ENCODE results near the gene TRHDE.

Gene TRHDE

DNA sequence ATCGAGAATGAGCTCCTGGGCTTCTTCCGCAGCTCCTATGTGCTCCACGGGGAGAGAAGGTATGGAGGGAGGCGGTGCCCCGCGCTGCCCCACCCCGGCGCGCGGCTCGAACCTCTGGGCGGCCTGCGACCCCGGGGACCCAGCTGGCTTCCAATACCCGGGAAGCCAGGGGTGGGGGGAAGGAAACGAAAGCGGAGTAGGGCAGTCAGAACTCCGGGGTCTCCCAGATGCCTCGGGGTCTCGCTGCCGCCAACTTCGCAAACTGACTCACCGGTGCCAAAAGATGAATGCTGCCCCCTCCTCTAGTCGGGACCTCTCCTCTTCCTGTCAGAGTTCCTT, 1.3 kb downstream of the TRHDE start:
- DNase-seq (ENCODE audit: low spot score): no peak

DNA sequence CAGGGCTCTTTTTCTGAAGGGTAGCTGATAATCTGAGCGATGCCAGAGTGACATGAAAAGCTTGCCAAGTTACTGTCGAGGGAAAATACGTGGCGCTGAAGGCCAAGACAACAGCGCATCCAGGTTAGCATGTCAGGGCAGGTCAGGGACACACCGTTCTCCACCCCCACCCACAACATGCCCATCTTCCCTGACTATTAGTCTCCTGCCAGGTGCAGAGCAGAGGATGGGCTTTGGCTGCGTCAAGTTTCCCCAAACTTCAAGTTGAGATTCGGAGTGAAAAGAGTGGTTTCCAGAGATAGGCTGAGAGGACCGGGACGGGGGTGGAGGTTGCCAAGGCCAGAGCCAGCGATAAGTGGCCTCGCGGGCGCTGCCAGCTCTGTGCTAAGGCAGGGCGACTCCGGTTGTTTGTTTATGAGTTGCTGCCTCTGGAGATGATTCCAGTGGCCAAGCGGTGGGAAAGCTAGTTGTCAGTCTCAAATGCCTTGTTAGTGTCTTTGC, 1.7 kb downstream of the TRHDE start:
- DNase-seq (ENCODE audit: low spot score): peak; percentile 31

DNA sequence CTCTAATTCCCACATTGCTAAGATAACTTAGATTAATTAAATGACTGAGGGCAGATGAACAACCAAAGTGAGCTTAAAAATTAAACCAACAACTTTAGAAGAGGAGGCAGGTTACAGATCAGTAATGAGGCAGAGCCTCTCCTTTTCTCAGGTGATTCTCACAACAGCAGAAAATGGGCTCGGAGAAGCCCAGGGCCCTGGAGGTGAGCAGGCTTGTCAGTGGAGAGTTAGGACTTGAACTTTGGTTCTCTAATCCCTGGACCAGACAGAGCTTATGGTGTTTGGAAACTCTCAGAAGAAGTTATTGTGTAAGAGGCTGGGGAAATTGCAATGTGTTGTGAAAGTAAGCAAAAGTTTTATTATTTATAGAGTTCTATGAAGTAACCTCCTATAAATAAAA, 2.8 kb downstream of the TRHDE start:
- peak; percentile 28 for DNase-seq (ENCODE audit: low spot score)

DNA sequence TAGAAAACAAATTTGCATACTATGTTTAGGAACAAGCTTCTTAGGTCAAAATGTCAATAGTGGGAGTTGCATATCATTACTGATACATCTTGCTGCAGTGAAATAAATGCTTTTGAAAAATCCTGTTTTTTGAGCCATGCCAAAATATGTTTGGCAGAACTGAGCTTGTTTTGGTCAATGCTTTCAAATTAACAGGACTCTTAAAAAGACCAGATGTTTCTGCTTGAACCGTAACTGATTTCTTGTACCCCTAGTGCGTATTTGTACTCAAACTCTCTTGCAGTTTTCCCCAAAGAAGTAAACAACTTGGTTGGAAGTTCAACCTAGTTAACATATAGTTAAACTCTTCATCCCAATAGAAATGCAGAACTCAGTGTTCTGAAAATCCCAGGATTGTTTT, 3.4 kb downstream of the TRHDE start:
- no peak for DNase-seq (ENCODE audit: low spot score)

DNA sequence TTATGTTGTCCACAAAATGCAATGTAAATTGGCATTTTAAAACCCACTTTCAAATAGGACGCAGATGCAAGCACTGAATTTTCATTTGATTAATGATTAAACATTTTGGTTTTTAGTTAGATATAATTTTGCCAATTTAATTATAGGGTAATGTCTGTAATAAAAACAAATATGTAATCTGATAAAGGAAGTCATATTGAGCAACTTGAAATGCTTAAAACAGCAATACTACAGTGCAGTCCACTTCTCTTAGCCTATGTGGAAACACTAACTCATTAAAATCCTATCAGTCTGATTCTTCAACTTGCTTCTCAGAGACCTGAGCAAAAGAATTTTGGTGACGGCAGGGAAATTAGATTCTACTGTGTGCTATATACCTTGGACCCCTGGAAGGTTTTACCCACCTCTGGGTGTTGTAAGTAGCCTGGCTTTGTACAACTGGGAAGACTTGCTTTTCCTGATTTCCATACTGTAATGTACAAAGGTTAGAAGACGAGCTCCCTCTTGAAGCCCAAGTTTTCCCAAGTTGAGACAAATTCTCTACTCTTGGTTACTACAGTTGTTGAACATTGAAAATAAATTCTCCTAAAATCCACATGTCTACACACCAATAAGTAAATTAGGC, 4.1 kb downstream of the TRHDE start:
- DNase-seq (ENCODE audit: low spot score): no peak

DNA sequence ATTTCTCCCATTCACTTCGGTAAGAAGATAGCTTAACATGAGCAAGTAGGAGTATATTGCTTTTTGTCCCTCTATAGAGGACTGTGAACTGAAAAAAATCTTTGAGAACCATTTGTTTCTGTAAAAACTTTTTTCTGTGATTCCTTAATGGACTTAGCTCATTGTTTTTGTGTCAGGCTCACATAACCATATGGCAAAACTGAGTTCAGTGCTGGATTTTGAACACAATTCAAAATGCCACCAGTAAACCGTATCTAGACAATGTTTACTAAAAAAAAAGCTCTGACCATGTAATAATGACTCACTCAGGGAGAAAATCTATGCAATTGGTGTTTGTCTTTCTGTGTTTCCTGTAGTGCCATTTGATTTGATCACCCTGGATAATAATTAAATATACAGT, 5.2 kb downstream of the TRHDE start:
- peak; percentile 21 for DNase-seq (ENCODE audit: low spot score)

DNA sequence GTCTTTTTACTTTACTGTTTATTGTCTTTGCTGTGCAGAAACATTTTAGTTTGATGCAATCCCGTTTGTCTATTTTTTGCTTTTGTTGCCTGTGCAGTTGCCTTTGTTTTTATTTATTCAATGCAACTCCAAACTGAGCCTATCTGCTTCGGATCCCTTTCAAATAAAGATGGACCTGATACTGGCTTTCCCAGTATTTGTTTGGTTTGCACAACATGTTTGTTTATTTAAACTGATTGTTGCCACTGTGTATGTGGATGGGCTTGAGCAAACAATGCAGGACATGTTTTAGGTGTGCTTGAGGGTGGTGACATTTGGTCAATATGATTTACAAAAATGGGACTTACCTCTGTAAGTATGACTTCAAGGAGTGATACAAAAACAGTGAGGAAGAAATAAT, 6.7 kb downstream of the TRHDE start:
- DNase-seq (ENCODE audit: low spot score): no peak

DNA sequence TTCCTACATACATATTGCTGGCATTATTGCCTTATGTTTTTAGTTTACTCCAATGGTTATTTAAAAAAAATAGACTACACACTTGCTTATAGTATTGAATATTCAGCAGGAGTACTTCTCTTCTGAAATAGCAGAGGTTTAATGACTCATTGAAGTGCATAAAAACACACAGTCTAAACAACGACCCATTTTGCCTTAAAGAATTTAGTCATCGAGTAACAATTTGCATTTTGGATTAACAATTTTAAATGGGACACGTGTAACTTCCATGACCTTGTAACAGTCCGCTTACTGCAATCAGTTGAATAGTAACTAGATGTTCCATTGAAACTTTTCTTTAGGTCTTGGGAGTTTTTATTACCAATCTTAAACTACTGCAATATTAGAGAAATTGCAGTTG, 9.0 kb downstream of the TRHDE start:
- peak; percentile 33 for DNase-seq (ENCODE audit: low spot score)

DNA sequence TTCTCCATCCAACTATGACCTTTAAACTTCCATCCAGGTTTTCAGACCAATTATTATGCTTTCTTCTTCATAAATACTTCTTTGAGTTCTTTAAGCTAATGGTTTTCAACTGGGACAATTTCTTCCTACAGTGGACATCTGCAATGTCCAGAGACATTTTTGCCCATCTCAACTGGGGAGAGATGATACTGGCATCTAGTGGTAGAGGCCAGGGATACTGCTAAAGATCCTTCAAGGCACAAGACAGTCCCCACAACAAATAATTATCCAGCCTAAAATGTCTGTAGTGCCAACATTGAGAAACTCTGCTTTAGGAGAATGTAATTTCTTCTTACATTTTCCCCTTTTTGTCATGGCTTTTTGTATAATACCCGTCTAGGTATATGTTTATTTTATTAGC, 10.6 kb downstream of the TRHDE start:
- DNase-seq (ENCODE audit: low spot score): peak; percentile 52

DNA sequence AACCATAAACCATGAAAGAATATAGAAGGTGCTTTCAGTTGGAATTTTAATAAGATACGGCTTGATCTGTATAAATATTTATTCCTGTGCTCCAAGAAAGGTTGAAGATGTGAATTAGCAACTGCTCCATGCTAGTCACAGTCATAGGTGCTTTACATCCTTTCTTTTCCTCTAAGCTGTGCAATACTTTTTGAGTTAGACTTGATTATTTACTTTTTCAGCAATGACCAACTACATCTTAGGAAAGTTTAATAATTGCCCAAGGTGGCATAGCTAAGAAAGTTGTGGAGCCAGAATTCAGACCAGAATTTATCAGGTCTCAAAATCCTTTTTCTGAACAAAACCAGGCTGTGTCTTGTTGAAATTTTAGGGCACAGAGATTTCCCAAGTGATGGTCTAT, 13.7 kb downstream of the TRHDE start:
- no peak for DNase-seq (ENCODE audit: low spot score)

DNA sequence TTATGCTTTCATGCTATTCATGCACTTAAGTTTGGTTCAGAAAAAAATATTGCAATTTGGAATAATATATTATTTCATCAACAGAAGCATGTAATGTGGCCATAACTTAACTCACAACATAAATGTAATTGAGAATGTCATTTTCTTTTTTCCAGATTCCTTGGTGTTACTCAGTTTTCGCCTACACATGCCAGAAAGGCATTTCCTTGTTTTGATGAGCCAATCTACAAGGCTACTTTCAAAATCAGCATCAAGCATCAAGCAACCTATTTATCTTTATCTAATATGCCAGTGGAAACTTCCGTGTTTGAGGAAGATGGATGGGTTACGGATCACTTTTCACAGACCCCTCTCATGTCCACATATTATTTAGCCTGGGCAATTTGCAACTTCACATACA, 14.4 kb downstream of the TRHDE start:
- no peak for DNase-seq (ENCODE audit: low spot score)

DNA sequence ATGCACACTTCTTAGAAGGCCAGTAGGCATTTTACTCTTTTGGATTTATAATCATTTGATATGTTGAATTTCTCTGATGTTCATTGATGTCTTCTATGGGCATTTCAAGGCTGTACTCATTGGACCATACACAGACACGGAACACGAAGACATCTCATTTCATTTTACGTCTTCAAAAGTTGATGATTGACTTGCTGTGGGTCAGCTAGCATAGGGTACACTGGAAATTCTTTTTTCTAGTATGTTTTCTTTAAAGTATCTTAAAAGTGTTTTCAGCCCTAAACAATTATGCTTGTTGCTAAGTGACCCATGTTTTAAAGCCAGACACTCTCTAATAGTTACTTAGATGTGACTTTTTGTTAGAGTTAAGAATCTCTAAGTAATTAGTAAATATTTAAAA, 16.3 kb downstream of the TRHDE start:
- DNase-seq (ENCODE audit: low spot score): no peak

DNA sequence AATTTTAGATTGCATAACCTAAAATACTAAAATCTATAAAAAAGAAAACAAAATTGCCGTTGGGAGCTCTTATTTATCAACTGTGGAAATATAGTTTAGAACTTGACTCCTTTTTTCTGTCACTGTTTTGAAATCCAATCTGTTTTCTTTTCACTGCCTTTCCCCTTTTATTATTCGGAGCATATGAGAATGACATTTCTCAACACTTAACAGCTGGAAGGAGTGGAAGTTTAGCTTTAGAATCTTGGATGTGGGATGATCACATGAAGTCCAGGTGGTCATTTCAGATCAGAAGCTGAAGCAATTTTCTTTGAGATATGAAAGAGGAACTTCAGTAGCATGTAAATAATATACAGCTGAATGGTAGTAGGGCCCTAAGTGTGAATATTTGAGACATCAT, 16.7 kb downstream of the TRHDE start:
- DNase-seq (ENCODE audit: low spot score): no peak

DNA sequence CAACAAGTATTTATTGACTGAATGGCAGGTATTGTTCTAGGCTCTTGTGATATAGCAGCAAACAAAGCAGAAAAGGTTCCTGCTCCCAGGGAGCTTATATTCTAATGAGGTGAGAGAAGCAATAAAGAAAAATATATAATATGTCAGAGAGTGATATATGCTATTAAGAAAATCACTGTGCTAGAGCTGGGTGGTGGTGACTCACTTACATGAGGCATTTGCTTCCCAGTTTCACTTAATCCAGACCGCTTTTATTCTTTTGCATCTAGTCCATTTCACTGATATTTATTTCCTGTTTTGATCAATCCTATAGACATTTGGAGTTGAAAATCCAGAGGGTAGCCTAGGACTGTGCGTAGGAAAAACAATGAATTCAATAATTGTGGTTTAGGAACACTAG, 17.5 kb downstream of the TRHDE start:
- DNase-seq (ENCODE audit: low spot score): no peak

DNA sequence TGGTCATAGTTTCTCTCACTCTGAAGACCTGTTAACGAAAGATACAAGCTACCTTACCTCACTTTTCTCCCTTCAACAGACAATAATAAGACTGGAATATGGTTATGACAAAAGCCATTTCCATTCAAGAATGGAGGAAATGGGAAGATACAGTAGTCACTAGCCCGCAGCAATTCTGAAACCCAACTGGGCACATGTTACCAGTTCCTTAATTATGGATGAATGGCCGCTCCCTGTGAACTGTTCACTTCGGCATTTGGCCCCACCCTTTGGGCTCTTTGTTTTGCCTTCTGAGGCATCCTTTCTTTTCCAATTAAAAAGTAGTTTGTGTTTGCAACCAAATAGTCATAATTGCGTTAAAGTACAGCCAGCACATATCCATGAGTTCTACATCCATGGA, 19.0 kb downstream of the TRHDE start:
- DNase-seq (ENCODE audit: low spot score): no peak

DNA sequence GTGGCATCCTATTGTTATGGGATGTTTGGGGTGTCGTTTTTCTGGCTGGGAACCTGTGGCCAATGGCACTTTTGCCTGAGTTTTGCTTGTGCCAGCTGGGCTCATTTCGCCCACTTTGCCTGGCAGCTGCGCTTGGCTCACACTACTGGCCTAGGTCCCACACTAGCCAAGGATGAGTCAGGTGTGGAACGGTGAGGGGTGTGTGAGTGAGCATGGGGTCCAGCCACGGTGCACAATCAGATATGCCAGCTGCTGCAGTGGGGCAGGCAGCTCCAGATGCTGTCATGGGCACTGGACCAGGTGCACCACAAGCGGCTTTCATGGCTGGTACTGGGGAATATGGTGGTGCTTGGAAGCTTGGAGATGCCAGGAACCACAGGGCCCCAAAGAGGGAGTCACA, 21.5 kb downstream of the TRHDE start:
- no peak for DNase-seq (ENCODE audit: low spot score)

DNA sequence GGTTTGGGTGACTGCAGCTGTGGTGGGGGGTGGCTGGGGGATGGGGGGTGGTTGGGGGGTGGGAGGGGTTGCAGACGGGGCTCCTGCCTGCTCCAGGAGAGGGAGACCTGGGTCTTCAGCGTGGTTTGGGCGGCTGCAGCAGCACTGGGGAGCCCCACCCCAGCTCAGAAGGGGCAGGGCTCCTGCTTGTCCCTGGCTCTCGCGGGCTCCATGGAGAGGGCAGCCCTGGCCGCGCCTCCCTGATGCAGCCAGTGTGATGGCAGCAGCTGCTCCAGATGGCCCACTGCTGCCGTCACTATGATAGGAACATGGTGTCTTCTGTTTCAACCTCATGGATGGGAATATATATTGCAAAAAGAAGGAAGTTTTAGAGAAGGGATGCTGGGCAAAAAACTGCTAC, 22.9 kb downstream of the TRHDE start:
- no peak for DNase-seq (ENCODE audit: low spot score)

DNA sequence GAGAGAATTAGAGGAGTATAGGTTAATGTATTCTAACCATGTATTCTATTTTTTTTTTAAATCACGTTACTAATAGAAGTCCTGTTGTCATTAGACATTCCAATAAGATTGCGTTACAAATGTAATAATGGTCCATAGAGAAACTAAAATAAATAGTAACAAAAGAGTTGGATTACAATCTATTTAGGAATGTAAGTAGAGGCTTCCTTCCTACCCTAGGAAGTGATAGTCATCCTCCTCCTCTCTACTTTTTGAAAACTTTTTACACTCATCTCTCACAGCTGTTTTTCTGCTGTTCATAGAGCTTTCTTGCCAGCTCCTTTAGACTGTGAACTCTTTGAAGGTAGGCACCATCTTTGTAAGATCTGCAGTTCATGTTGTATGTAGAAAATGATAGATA, 23.6 kb downstream of the TRHDE start:
- peak; percentile 32 for DNase-seq (ENCODE audit: low spot score)

DNA sequence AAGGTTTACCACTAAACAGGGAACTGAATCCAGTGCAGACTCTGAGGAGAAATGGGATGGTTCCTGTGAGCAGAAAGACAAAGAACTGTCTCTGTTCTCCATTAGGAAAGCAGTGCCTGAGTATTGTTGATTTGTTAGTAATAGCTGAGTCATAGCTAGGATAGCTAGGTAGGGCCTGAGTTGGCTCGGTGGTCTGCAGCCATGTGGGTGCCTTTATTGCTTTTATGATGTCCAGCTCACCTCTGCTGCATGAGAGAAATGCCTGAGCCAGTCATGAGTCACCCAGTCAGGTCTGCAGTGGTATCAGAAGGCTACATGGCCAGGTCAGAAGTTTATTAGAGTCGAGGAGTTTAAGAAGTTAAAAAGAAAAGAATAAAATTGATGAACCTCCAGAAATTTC, 24.2 kb downstream of the TRHDE start:
- DNase-seq (ENCODE audit: low spot score): peak; percentile 58

DNA sequence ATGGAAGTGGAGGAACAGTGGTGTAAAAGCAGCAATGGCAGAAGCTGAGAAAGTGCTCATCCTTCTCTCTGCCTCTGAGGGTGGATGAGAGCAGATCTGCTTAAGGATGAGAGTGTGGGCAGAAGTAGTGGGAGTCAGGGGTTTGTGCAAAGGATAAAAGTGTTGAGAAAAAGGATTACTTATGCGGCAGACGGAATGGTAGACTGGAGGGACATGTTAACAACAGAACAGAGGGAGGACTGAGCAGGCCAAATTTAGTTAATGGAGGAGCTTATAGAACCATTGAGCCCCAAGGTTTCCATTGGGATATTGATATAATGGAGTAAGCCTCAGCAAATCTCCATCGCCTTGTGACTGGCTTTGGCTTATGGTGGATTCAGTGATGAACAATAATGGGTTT, 25.5 kb downstream of the TRHDE start:
- no peak for DNase-seq (ENCODE audit: low spot score)

DNA sequence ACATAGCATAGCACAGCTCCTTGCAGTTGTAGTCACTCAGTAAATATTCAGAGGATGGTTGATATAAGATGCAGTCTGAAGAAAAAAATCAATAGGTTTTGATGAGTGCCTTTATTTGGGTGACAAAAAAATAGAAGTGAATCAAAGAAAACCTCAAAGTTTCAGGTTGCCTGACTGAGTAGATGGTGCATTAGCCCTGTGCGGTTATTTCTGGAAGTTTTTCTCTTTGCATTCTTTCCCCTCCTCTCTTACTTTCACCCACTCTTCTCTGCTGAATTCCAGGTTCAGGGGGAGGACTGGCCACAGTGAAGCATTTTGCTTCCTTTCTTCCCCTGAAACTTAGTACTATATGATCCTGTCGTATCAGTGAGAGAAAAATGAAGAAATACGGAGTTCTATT, 28.6 kb downstream of the TRHDE start:
- DNase-seq (ENCODE audit: low spot score): no peak

DNA sequence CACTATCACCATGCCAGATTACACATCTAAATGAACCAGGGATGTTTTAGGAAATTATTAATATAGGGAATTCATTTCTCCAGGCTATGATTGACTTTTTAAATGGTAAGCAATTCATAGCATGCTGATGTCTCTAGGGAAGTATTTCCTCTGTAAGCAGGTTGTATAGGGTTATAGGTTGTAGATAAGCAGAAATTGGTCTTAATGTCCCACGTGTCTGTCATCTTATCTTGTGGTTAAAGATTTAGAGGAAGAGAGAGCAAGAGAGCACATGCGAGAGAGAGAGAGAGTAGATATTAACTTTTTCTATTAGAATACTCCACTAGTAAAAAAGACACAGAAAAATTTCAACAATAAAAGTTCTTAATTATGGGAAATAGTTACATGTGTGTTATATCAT, 32.6 kb downstream of the TRHDE start:
- DNase-seq (ENCODE audit: low spot score): no peak

DNA sequence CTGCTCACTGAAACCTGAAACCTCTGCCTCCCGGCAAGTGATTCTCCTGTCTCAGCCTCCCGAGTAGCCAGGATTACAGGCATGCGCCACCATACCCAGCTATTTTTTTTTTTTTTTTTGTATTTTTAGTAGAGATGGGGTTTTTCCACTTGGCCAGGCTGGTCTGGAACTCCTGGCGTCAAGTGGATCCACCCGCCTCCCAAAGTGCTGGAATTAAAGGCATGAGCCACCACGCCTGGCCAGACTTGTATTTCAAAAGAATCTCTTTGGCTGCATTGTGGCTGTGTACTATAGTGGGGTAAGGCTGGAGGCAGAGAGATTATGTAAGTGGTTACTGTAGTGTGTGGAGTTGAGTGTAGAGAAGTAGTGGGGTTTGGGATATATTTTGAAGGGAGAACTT, 35.1 kb downstream of the TRHDE start:
- no peak for DNase-seq (ENCODE audit: low spot score)

DNA sequence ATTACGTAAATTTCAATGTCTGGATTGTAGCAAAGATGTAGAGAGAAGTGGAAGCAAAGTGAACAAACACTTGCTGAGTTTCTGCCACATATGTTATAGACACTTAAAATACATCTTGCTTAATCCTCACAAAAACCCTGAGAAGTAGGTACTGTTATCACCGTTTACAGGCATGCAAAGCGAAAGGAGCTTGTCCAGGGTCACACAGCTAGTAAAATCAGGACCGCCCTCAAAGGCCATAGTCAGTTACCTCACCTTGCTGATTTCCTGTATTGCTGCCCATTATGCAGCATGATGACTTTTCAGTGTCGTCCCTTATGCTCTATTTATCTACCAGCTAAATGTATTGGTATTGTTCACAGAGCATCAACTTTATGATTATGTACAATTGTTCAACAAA, 39.8 kb downstream of the TRHDE start:
- DNase-seq (ENCODE audit: low spot score): no peak

DNA sequence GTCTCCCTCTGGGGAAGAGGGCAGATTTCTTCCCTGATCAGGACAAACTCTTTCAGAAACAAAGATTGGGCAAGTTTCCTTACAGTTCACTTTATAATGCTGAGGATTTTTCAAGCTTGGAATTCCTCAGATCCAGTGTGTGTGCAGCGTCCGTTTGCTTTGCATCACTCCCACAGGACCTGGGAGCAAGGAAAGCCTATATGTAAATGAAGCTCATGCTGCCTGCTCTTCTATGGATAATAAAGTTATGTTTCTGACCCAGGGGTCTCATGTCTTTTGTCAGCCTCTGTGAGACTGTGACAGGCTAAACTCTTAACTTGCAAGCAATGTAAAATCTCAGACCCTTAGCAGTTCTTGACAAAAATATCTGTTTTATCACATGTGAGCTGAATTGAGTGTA, 41.6 kb downstream of the TRHDE start:
- DNase-seq (ENCODE audit: low spot score): no peak
